Esophagus muscularis mucosa (tissue), 4 donors: Measurements from ENCODE around the gene ARHGAP9. TPM values are rescaled to one million over a fixed set of nuclear protein-coding genes. Genes with fewer than 3 reads are reported as not detected.

ENCODE experiments used
- DNase-seq: peaks from one replicate; pipeline ENCODE4 v3.0.0-alpha.2; 2017; ENCODE audit errors: extremely low spot score
- H3K27ac ChIP-seq, 4 donors: fragments of 200-600 bp; sonication (generic); replicated peaks in 1 of 4; 1 replicate in 3 of 4; 2 replicates in 1 of 4; pipeline ENCODE4 v1.5.1; 2016 to 2019; ENCODE audit warnings: mild to moderate bottlenecking in 1 of 4
- H3K27me3 ChIP-seq, 4 donors: fragments of 200-600 bp; sonication (generic); one replicate each; pipeline versions ENCODE4 v1.5.1 to v1.6.0; 2016 to 2019
- H3K36me3 ChIP-seq, 4 donors: fragments of 200-600 bp; sonication (generic); one replicate each; pipeline ENCODE4 v1.5.1; 2016 to 2019
- H3K4me1 ChIP-seq, 4 donors: fragments of 200-600 bp; sonication (generic); one replicate each; pipeline ENCODE4 v1.5.1; 2016 to 2019
- H3K4me3 ChIP-seq, 4 donors: fragments of 200-600 bp; sonication (generic); 1 replicate in 2 of 4; 2 replicates in 2 of 4; pipeline ENCODE4 v1.5.1; 2016 to 2019; ENCODE audit warnings: mild to moderate bottlenecking in 4 of 4, moderate library complexity in 1 of 4
- H3K9me3 ChIP-seq, 4 donors: fragments of 200-600 bp; sonication (generic); 1 replicate in 3 of 4; 2 replicates in 1 of 4; pipeline ENCODE4 v1.5.1; 2016 to 2019
- CTCF ChIP-seq, 3 experiments: fragments of 200-600 bp in 2 of 3; fragments of 450-650 bp in 1 of 3; sonication (generic) in 2 of 3; IDR thresholded peaks; one replicate each; pipeline ENCODE4 v1.5.1; 2017 to 2019; ENCODE audit warnings: antibody characterized with exemption in 3 of 3, mild to moderate bottlenecking in 2 of 3, moderate library complexity in 1 of 3
- EP300 ChIP-seq: sonication (generic); formaldehyde crosslinking; IDR thresholded peaks from one replicate; pipeline ENCODE4 v1.6.1; 2017; ENCODE audit warnings: antibody characterized with exemption
- POLR2A ChIP-seq: fragments of 450-650 bp; IDR thresholded peaks from one replicate; pipeline ENCODE4 v1.6.1; 2017; ENCODE audit warnings: antibody characterized with exemption, moderate library complexity, mild to moderate bottlenecking, low read depth
- POLR2AphosphoS5 ChIP-seq, 2 donors: sonication (generic); formaldehyde crosslinking; IDR thresholded peaks; one replicate each; pipeline ENCODE4 v1.6.1; 2017; ENCODE audit warnings: antibody characterized with exemption in 2 of 2
- WGBS: methylation state at CpG from one replicate; pipeline ENCODE4 v1.1.5; 2018; 5-methylcytosine and 5-hydroxymethylcytosine counted together
- intact Hi-C: fragments of 100-400 bp; cut with DNase I; formaldehyde crosslinking; loops from one replicate; pipeline ENCODE4 v1.15.1; 2023
- total RNA-seq, 4 donors: library from RNA; depleted of rRNA; stranded (reverse); fragments of >200 nt; gene quantifications; one replicate each; pipeline versions ENCODE4 v1.1.0 to v1.2.1, GENCODE V29; 2016

ARHGAP9 gene
- total RNA-seq, 4 donors from 2014 or later, result 6.0 to 12.9 (median 8.8) TPM

- no peak overlapping the region for H3K4me3 ChIP-seq
- peaks cover 0 to 55% (median 8%) of the 10 kb centered on the region in 4 donors for H3K27me3 ChIP-seq
- H3K4me1 ChIP-seq, result no peaks in the 10 kb centered on the region
- 68% methylated on average over 1 of the region's 1 CpG for WGBS
- no peaks in the 10 kb centered on the region for H3K9me3 ChIP-seq
- intact Hi-C loops, result no loop called here
- H3K27ac ChIP-seq, result no peak overlapping the region
- no peak for DNase-seq
- H3K36me3 ChIP-seq, result no peaks in the 10 kb centered on the region
- TF ChIP-seq POLR2A (no peak), EP300 (no peak)
Measured at GRCh38 chr12:57481671-57482070, 2.0 kb upstream of the ARHGAP9 start.

DNA sequence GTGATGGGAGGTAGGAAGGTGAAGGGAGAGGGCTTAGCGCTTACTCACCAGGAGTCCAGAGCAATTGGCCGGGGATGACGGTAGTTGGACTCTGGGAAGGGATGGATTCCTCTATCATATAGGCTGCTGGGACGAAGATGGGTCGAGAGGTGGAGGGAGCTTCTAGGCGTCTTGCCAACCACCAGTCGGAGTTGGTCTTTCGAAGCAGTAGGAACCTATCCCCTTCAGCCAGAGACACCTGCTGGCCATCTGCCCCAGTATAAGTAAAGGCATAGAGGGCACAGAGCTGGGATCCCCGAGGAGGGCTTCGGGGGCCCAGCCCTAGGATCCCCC, 657 bp downstream of the ARHGAP9 start:
- intact Hi-C loops, result no loop called here
- peak overlapping the region in 2 of 4 donors; percentile 15 to 39 for H3K27ac ChIP-seq

DNA sequence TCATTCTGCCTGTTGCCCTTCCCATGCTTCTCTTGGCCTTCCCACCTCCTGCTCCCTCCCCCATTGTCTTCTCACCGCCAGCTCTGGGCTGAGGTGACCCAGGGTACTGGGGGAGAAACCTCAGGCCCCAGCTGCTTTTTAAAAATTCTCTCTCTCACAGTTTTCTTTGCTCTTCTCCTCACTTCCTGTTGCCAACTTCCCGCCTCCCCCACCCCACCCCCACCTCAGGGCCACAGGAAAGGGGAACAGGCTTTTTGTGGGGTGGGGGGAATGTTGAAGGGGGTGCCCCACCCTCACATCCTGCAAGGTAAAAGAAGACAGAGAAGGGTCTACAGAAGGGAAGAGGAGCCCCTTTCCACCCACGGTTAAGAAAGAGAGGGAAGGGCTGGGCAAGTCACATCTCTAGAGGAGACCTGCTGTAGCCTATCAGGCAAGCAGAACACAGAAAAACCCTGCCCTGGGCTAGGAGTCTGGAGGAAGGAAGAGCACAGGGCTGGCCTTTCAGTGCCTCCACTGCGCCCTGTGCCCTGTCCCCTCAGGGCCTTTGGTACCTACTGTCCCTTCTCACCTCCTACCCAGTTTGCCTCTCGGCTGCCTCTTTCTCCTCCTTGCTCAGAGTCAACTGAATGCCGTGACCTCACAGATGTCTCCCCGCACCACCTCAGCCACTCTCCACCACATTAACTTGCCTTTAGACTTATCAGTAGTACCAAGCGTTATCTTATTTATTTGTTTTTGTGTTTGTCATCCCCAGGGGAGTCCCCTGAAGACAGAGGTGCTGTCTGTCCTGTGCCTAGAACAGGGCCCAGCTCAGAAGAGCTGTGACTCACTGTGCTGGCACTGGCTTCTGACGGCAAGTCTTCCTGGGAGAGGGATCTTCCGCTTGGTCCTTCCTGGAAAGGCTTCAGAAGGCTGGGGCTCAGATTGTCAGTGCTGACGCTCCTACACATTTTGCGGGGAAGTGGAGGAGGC, 1.7 kb downstream of the ARHGAP9 start:
- H3K4me1 ChIP-seq, result peaks cover 13 to 20% (median 18%) of the 10 kb centered on the region in 4 donors
- no peak for DNase-seq
- H3K27ac ChIP-seq, result peak overlapping the region; percentile 28 to 60 (median 35)
- 64% methylated on average over 11 of the region's 12 CpGs for WGBS
- H3K4me3 ChIP-seq, result peak overlapping the region; percentile 46 to 59 (median 50)
- intact Hi-C loops, result no loop called here
- H3K9me3 ChIP-seq, result no peaks in the 10 kb centered on the region
- TF ChIP-seq EP300, result no peak
- peak in 1 of 2 donors; percentile 39 for TF ChIP-seq POLR2AphosphoS5 (IDR thresholded peaks at IDR 0.05)
- TF ChIP-seq POLR2A, result no peak
- H3K36me3 ChIP-seq, result no peaks in the 10 kb centered on the region
- peaks cover 0 to 83% (median 32%) of the 10 kb centered on the region in 4 donors for H3K27me3 ChIP-seq

More for the DNA sequence above, 657 bp downstream of the ARHGAP9 start:
- 83% methylated on average over 8 of the region's 10 CpGs for WGBS
- Histone ChIP-seq H3K4me1 (peaks cover 13 to 20% (median 18%) of the 10 kb centered on the region in 4 donors), H3K9me3 (no peaks in the 10 kb centered on the region), H3K27me3 (peaks cover 0 to 82% (median 29%) of the 10 kb centered on the region in 4 donors), H3K36me3 (no peaks in the 10 kb centered on the region), H3K4me3 (no peak overlapping the region)
- DNase-seq, result no peak
- TF ChIP-seq POLR2A, result no peak
- no peak for TF ChIP-seq POLR2AphosphoS5 (IDR thresholded peaks at IDR 0.05)
- no peak for TF ChIP-seq EP300
- no peak for TF ChIP-seq CTCF (IDR thresholded peaks at IDR 0.05)

DNA sequence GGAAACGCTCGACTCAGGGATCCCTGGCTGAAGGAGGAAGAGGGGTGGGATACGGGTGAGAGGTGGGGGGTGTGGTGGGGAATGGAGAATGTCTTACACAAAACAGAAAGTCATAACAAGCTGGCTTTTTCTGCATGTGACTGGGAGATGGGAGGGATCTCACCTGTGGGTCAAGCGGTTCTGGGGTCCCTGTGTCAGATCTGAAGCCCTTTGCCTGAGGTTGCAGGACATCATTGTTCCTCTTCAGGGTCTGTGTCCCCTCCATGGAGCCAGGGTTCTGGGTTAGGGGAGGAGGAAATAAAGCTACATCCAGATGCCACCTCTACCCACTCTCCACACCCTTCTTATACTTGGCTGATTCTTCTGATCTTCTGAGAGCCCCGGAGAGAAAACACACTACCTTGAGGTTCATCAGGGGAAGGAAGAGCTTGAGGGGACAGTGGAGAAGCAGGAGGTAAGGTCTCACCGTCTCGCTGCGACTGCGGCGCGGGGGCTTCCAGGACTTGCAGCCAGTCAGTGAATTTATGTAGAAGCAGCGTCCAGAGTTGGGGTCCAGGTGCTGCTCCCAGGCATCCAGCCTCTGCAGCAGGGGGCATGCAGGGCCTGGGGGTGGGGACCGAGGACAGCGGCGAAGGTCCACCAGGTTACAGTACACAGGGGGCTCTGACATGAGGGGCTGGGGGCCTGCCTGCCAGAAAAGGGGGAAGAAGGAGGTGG, 2.5 kb downstream of the ARHGAP9 start:
- WGBS, result 70% methylated on average over 12 of the region's 15 CpGs
- TF ChIP-seq CTCF (IDR thresholded peaks at IDR 0.05), result no peak
- no peak for TF ChIP-seq EP300
- no peak for TF ChIP-seq POLR2AphosphoS5 (IDR thresholded peaks at IDR 0.05)
- TF ChIP-seq POLR2A, result no peak
- Histone ChIP-seq H3K27me3 (peaks cover 0 to 79% (median 32%) of the 10 kb centered on the region in 4 donors), H3K36me3 (no peaks in the 10 kb centered on the region), H3K4me1 (peaks cover 13 to 20% (median 18%) of the 10 kb centered on the region in 4 donors), H3K4me3 (peak overlapping the region; percentile 46 to 59 (median 50)), H3K9me3 (no peaks in the 10 kb centered on the region), H3K27ac (peak overlapping the region; percentile 28 to 60 (median 32))
- intact Hi-C loops, result no loop called here
- DNase-seq, result no peak

DNA sequence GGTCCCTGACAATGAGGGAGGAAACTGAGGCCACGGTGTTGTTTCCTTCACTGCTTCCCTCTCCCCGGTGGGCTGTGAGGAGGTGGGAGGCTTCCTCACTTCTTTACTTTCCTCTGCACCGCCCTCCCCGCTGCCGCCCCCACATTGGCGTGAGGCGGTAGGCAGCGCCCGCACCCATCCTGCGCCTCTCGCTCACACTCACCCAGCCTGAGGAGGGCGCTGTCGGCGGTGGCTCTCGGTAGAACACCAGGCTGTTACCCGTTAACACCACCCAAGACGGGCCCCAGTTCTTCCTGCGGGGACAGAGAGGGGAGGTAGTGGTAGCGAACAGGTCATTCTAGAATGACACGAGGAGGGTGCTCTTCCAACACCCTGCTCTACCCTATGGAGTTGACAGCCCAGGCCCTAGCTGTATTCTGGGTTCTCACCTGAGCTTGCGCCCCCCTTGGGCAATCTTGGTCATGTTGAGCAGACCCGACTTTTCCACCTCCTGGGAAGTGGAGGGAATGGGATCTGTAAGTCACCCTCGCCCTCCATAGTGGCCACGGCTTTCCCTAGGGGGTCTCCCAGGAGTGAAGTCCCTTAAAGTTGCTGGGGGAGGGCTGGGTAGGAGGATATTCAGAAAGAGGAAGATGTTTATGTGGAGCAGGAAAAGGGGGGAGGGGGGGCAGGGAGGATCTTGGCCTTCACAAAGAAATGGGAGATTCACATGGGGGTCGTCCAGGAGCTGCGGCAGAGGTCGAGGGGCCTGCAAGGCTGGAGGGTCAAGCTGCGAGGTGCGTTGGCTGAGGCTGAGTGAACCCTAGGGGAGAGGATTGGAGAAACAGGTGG, 3.3 kb downstream of the ARHGAP9 start:
- Histone ChIP-seq H3K9me3 (no peaks in the 10 kb centered on the region), H3K36me3 (no peaks in the 10 kb centered on the region), H3K27ac (peak overlapping the region in 1 of 4 donors; percentile 28), H3K4me1 (peaks cover 13 to 20% (median 18%) of the 10 kb centered on the region in 4 donors), H3K27me3 (peaks cover 0 to 85% (median 34%) of the 10 kb centered on the region in 4 donors), H3K4me3 (peak overlapping the region; percentile 46 to 59 (median 50))
- TF ChIP-seq POLR2AphosphoS5 (IDR thresholded peaks at IDR 0.05) (no peak), POLR2A (no peak), CTCF (IDR thresholded peaks at IDR 0.05) (no peak), EP300 (no peak)
- no peak for DNase-seq
- WGBS, result 20% methylated on average over 21 of the region's 29 CpGs
- intact Hi-C loops, result no loop called here
